SK-N-SH treated with all-trans-retinoic acid at 6 μM for 48 hours (cell line): ENCODE measurements around the gene TLE2.

Experiments
- ATAC-seq: fragments of 200-7000 bp; cut with Tn5 transposase; 3 replicates; pipeline ENCODE4 v1.9.1; 2020; ENCODE audit warnings: mild to moderate bottlenecking, moderate library complexity
- ARNTL ChIP-seq: fragments of 450-650 bp; formaldehyde crosslinking; IDR thresholded peaks from 2 replicates; pipeline ENCODE4 v1.5.0; 2020; ENCODE audit warnings: low read depth, mild to moderate bottlenecking, moderate library complexity, borderline replicate concordance
- BACH2 ChIP-seq: fragments of 250-450 bp; sonication (Bioruptor Pico); IDR thresholded peaks from 2 replicates; pipeline ENCODE4 v1.9.0; 2021; ENCODE audit warnings: mild to moderate bottlenecking, borderline replicate concordance
- CSDC2 ChIP-seq: fragments of 250-450 bp; sonication (Bioruptor Pico); IDR thresholded peaks from 2 replicates; pipeline ENCODE4 v1.5.0; 2020; ENCODE audit warnings: mild to moderate bottlenecking, moderate library complexity
- ESRRG ChIP-seq: fragments of 250-450 bp; sonication (Bioruptor Pico); IDR thresholded peaks from 2 replicates; pipeline ENCODE4 v1.6.1; 2021; ENCODE audit warnings: mild to moderate bottlenecking
- GLIS3 ChIP-seq: fragments of 250-450 bp; sonication (Bioruptor Pico); IDR thresholded peaks from 2 replicates; pipeline ENCODE4 v1.5.0; 2020; ENCODE audit warnings: mild to moderate bottlenecking, moderate library complexity
- ISL1 ChIP-seq: fragments of 250-450 bp; sonication (Bioruptor Pico); IDR thresholded peaks from 2 replicates; pipeline ENCODE4 v2.1.2; 2022; ENCODE audit warnings: mild to moderate bottlenecking, moderate library complexity
- PPARA ChIP-seq: fragments of 250-450 bp; sonication (Bioruptor Pico); IDR thresholded peaks from 2 replicates; pipeline ENCODE4 v1.5.0; 2020; ENCODE audit warnings: mild to moderate bottlenecking, borderline replicate concordance
- RARB ChIP-seq: fragments of 250-450 bp; sonication (Bioruptor Pico); IDR thresholded peaks from 2 replicates; pipeline ENCODE4 v1.8.0; 2021; ENCODE audit warnings: mild to moderate bottlenecking, moderate library complexity
- SNAI2 ChIP-seq: fragments of 250-450 bp; sonication (Bioruptor Pico); IDR thresholded peaks from 2 replicates; pipeline ENCODE4 v1.5.0; 2020; ENCODE audit warnings: mild to moderate bottlenecking, moderate library complexity
- TOX ChIP-seq: fragments of 250-450 bp; sonication (Bioruptor Pico); IDR thresholded peaks from 2 replicates; pipeline ENCODE4 v1.8.0; 2021; ENCODE audit warnings: mild to moderate bottlenecking, moderate library complexity, borderline replicate concordance
- ZC3H10 ChIP-seq: fragments of 250-450 bp; sonication (Bioruptor Pico); IDR thresholded peaks from 2 replicates; pipeline ENCODE4 v1.5.1; 2021; ENCODE audit warnings: mild to moderate bottlenecking, moderate library complexity
- ZFP30 ChIP-seq: fragments of 450-650 bp; formaldehyde crosslinking; IDR thresholded peaks from 2 replicates; pipeline ENCODE4 v1.5.0; 2022; ENCODE audit warnings: mild to moderate bottlenecking, moderate library complexity
- ZNF565 ChIP-seq: fragments of 450-650 bp; formaldehyde crosslinking; conservative IDR thresholded peaks from 2 replicates; pipeline ENCODE4 v1.5.0; 2020; ENCODE audit warnings: low read depth, mild to moderate bottlenecking, moderate library complexity
- ZNF8 ChIP-seq: fragments of 450-650 bp; formaldehyde crosslinking; IDR thresholded peaks from 2 replicates; pipeline ENCODE4 v1.5.0; 2020; ENCODE audit warnings: mild to moderate bottlenecking, moderate library complexity
- TF ChIP-seq, protein P1 (sequence below): fragments of 250-450 bp; sonication (Bioruptor Pico); IDR thresholded peaks from 2 replicates; pipeline ENCODE4 v1.8.0; 2020; ENCODE audit warnings: mild to moderate bottlenecking, moderate library complexity, borderline replicate concordance
- TF ChIP-seq, protein P2 (sequence below): fragments of 250-450 bp; sonication (Bioruptor Pico); IDR thresholded peaks from 2 replicates; pipeline ENCODE4 v1.5.0; 2020; ENCODE audit warnings: mild to moderate bottlenecking, moderate library complexity
- TF ChIP-seq, protein P3 (sequence below): fragments of 250-450 bp; sonication (Bioruptor Pico); IDR thresholded peaks from 2 replicates; pipeline ENCODE4 v1.5.1; 2020; ENCODE audit warnings: low read depth, mild to moderate bottlenecking, moderate library complexity
- TF ChIP-seq, protein P4 (sequence below): fragments of 250-450 bp; sonication (Bioruptor Pico); IDR thresholded peaks from 2 replicates; pipeline ENCODE4 v1.5.1; 2021; ENCODE audit warnings: mild to moderate bottlenecking, moderate library complexity
- TF ChIP-seq, protein P5 (sequence below): fragments of 250-450 bp; sonication (Bioruptor Pico); IDR thresholded peaks from 2 replicates; pipeline ENCODE4 v1.8.0; 2021; ENCODE audit warnings: low read depth, mild to moderate bottlenecking, moderate library complexity, borderline replicate concordance

The TLE2 gene

DNA sequence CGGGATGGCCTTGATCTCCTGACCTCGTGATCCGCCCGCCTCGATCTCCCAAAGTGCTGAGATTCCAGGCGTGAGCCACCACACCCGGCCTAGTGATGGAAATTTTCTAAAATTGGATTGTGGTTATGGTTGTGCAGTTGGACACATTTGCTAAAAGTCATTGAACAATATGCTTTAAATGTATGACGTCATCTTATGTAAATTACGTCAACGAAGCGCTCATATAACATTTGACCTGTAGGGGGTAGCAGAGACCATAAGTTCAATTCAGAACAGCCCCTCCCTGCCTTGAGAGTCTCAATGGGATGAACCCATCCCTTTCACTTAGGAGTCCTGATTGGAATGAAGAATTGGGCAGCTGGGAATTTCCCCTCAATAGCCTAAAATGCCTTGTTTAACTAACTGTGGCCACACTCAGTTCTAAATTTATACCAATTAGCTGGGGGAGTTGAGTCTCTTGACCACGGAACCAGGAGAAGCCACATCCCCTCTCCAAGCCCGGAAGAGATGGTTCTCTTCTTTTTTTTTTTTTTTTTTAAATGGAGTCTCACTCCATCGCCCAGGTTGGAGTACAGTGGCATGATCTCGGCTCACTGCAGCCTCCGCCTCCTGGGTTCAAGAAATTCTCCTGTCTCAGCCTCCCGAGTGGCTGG lies 66.9 kb downstream of the TLE2 start (continued):
- TF ChIP-seq, protein P1, sequence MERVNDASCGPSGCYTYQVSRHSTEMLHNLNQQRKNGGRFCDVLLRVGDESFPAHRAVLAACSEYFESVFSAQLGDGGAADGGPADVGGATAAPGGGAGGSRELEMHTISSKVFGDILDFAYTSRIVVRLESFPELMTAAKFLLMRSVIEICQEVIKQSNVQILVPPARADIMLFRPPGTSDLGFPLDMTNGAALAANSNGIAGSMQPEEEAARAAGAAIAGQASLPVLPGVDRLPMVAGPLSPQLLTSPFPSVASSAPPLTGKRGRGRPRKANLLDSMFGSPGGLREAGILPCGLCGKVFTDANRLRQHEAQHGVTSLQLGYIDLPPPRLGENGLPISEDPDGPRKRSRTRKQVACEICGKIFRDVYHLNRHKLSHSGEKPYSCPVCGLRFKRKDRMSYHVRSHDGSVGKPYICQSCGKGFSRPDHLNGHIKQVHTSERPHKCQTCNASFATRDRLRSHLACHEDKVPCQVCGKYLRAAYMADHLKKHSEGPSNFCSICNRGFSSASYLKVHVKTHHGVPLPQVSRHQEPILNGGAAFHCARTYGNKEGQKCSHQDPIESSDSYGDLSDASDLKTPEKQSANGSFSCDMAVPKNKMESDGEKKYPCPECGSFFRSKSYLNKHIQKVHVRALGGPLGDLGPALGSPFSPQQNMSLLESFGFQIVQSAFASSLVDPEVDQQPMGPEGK (CRISPR knock-in tag), result peak; percentile 40; the same call in 1 of the 2 replicates
- peak; percentile 98 for TF ChIP-seq CSDC2

DNA sequence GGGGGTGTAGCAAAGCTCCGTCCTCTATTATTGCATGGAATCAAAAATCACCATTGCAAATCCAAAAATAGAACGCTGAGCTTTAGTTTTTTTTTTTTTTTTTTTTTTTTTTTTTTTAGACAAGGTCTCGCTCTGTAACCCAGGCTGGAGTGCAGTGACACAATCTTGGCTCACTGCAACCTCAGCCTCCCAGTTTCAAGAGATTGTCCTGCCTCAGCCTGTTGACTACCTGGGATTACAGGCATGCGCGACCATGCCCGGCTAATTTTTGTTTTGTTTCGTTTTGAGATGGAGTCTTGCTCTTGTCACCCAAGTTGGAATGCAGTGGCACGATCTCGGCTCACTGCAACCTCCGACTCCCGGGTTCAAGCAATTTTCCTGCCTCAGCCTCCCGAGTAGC lies 69.0 kb downstream of the TLE2 start:
- ATAC-seq, result no peak
- TF ChIP-seq, protein P2, sequence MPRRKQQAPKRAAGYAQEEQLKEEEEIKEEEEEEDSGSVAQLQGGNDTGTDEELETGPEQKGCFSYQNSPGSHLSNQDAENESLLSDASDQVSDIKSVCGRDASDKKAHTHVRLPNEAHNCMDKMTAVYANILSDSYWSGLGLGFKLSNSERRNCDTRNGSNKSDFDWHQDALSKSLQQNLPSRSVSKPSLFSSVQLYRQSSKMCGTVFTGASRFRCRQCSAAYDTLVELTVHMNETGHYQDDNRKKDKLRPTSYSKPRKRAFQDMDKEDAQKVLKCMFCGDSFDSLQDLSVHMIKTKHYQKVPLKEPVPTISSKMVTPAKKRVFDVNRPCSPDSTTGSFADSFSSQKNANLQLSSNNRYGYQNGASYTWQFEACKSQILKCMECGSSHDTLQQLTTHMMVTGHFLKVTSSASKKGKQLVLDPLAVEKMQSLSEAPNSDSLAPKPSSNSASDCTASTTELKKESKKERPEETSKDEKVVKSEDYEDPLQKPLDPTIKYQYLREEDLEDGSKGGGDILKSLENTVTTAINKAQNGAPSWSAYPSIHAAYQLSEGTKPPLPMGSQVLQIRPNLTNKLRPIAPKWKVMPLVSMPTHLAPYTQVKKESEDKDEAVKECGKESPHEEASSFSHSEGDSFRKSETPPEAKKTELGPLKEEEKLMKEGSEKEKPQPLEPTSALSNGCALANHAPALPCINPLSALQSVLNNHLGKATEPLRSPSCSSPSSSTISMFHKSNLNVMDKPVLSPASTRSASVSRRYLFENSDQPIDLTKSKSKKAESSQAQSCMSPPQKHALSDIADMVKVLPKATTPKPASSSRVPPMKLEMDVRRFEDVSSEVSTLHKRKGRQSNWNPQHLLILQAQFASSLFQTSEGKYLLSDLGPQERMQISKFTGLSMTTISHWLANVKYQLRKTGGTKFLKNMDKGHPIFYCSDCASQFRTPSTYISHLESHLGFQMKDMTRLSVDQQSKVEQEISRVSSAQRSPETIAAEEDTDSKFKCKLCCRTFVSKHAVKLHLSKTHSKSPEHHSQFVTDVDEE (CRISPR knock-in tag), result no peak
- TF ChIP-seq, protein P1 (CRISPR knock-in tag), result no peak
- TF ChIP-seq PPARA (no peak), ZFP30 (no peak), ZNF8 (no peak), BACH2 (no peak), RARB (CRISPR knock-in tag) (no peak), GLIS3 (no peak)
- TF ChIP-seq, protein P3, sequence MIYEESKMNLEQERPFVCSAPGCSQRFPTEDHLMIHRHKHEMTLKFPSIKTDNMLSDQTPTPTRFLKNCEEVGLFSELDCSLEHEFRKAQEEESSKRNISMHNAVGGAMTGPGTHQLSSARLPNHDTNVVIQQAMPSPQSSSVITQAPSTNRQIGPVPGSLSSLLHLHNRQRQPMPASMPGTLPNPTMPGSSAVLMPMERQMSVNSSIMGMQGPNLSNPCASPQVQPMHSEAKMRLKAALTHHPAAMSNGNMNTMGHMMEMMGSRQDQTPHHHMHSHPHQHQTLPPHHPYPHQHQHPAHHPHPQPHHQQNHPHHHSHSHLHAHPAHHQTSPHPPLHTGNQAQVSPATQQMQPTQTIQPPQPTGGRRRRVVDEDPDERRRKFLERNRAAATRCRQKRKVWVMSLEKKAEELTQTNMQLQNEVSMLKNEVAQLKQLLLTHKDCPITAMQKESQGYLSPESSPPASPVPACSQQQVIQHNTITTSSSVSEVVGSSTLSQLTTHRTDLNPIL (CRISPR knock-in tag), result no peak
- TF ChIP-seq, protein P4, sequence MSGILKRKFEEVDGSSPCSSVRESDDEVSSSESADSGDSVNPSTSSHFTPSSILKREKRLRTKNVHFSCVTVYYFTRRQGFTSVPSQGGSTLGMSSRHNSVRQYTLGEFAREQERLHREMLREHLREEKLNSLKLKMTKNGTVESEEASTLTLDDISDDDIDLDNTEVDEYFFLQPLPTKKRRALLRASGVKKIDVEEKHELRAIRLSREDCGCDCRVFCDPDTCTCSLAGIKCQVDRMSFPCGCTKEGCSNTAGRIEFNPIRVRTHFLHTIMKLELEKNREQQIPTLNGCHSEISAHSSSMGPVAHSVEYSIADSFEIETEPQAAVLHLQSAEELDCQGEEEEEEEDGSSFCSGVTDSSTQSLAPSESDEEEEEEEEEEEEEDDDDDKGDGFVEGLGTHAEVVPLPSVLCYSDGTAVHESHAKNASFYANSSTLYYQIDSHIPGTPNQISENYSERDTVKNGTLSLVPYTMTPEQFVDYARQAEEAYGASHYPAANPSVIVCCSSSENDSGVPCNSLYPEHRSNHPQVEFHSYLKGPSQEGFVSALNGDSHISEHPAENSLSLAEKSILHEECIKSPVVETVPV, result no peak
- TF ChIP-seq, protein P5, sequence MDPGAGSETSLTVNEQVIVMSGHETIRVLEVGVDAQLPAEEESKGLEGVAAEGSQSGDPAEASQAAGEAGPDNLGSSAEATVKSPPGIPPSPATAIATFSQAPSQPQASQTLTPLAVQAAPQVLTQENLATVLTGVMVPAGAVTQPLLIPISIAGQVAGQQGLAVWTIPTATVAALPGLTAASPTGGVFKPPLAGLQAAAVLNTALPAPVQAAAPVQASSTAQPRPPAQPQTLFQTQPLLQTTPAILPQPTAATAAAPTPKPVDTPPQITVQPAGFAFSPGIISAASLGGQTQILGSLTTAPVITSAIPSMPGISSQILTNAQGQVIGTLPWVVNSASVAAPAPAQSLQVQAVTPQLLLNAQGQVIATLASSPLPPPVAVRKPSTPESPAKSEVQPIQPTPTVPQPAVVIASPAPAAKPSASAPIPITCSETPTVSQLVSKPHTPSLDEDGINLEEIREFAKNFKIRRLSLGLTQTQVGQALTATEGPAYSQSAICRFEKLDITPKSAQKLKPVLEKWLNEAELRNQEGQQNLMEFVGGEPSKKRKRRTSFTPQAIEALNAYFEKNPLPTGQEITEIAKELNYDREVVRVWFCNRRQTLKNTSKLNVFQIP (CRISPR knock-in tag), result no peak

DNA sequence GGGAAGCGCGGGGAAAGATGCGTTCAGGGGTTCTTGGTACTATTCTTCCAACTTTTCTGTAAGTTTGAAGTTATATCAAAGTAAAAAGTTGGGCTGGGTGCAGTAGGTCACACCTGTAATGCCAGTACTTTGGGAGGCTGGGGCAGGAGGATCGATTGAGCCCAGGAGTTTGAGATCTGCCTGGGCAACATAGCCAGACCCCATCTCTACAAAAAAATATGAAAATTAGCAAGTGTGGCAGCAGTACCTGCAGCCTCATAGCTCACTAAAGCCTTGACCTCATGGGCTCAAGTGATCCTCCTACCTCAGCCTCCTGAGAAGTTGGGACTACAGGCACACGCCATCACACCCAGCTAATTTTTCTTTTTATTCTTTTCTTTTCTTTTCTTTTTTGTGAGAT lies 71.9 kb downstream of the TLE2 start:
- no peak for ATAC-seq
- TF ChIP-seq RARB (CRISPR knock-in tag) (no peak), PPARA (no peak), ARNTL (CRISPR knock-in tag) (no peak), ZNF565 (CRISPR knock-in tag) (no peak), ZC3H10 (CRISPR knock-in tag) (no peak), TOX (CRISPR knock-in tag) (no peak), ZNF8 (no peak), ESRRG (CRISPR knock-in tag) (no peak), ISL1 (CRISPR knock-in tag) (no peak), ZFP30 (no peak), BACH2 (no peak), SNAI2 (CRISPR knock-in tag) (no peak), GLIS3 (no peak)
- TF ChIP-seq, protein P5 (CRISPR knock-in tag), result no peak
- TF ChIP-seq, protein P4, result no peak
- TF ChIP-seq, protein P3 (CRISPR knock-in tag), result no peak
